HUES48 (cell line): ENCODE results near the gene NFIC.

Experiments used
- H3K27ac ChIP-seq: one replicate; pipeline ENCODE4 v1.7.0; 2013; ENCODE audit warnings: low read depth, low read length, inconsistent platforms
- H3K27me3 ChIP-seq: 2 replicates; pipeline ENCODE4 v1.6.1; 2013; ENCODE audit warnings: mild to moderate bottlenecking, low read length; ENCODE audit not compliant: control insufficient read depth, insufficient read depth
- H3K36me3 ChIP-seq: 2 replicates; pipeline ENCODE4 v1.6.1; 2013; ENCODE audit warnings: low read length; ENCODE audit not compliant: control insufficient read depth, insufficient read depth
- H3K4me1 ChIP-seq: 2 replicates; pipeline ENCODE4 v1.6.1; 2013; ENCODE audit warnings: mild to moderate bottlenecking, low read length; ENCODE audit not compliant: control insufficient read depth, insufficient read depth
- H3K4me3 ChIP-seq: 2 replicates; pipeline ENCODE4 v1.5.1; 2013; ENCODE audit warnings: mild to moderate bottlenecking, low read depth, low read length
- H3K9ac ChIP-seq: 2 replicates; pipeline ENCODE4 v1.6.1; 2013; ENCODE audit warnings: mild to moderate bottlenecking, low read depth, low read length, moderate library complexity
- H3K9me3 ChIP-seq: 2 replicates; pipeline ENCODE4 v1.6.1; 2013; ENCODE audit warnings: low read length; ENCODE audit not compliant: control insufficient read depth, insufficient read depth

NFIC gene

GRCh38 chr19:3378352-3379150 is 12.2 kb downstream of the NFIC start:
- no peak overlapping the region for H3K4me3 ChIP-seq
- no peaks in the 10 kb centered on the region for H3K36me3 ChIP-seq
- H3K27ac ChIP-seq, result no peak overlapping the region
- no peak overlapping the region for H3K9ac ChIP-seq
- H3K9me3 ChIP-seq, result no peaks in the 10 kb centered on the region
- peaks cover 13% of the 10 kb centered on the region; the same call in 1 of the 2 replicates for H3K27me3 ChIP-seq
- no peaks in the 10 kb centered on the region for H3K4me1 ChIP-seq

DNA sequence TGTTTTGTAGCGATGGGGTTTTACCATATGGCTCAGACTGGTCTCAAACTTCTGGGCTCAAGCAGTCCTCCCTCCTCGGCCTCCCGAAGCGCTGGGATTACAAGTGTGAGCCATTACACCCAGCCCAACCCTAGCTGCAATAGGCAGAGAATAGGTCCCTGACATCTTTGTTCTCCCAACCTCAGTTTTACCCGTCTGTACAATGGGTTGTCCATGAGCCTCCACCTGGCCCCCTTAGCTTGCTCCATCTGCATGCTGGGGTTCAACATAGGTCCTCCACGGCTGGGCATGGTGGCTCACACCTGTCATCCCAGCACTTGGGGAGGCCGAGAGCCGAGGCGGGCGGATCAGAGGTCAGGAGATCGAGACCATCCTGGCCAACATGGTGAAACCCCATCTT is 14.4 kb downstream of the NFIC start:
- no peaks in the 10 kb centered on the region; the same call in 1 of the 2 replicates for H3K27me3 ChIP-seq
- no peak overlapping the region for H3K27ac ChIP-seq
- H3K9me3 ChIP-seq, result no peaks in the 10 kb centered on the region
- H3K4me1 ChIP-seq, result no peaks in the 10 kb centered on the region
- no peak overlapping the region for H3K4me3 ChIP-seq
- H3K36me3 ChIP-seq, result no peaks in the 10 kb centered on the region
- no peak overlapping the region for H3K9ac ChIP-seq

- no peak overlapping the region for H3K9ac ChIP-seq
- H3K27me3 ChIP-seq, result no peaks in the 10 kb centered on the region; the same call in 1 of the 2 replicates
- no peak overlapping the region for H3K27ac ChIP-seq
- H3K36me3 ChIP-seq, result no peaks in the 10 kb centered on the region
- H3K9me3 ChIP-seq, result no peaks in the 10 kb centered on the region
- no peak overlapping the region for H3K4me3 ChIP-seq
- no peaks in the 10 kb centered on the region for H3K4me1 ChIP-seq
These were observed 15.5 kb downstream of the NFIC start for GRCh38 chr19:3381701-3382372.

DNA sequence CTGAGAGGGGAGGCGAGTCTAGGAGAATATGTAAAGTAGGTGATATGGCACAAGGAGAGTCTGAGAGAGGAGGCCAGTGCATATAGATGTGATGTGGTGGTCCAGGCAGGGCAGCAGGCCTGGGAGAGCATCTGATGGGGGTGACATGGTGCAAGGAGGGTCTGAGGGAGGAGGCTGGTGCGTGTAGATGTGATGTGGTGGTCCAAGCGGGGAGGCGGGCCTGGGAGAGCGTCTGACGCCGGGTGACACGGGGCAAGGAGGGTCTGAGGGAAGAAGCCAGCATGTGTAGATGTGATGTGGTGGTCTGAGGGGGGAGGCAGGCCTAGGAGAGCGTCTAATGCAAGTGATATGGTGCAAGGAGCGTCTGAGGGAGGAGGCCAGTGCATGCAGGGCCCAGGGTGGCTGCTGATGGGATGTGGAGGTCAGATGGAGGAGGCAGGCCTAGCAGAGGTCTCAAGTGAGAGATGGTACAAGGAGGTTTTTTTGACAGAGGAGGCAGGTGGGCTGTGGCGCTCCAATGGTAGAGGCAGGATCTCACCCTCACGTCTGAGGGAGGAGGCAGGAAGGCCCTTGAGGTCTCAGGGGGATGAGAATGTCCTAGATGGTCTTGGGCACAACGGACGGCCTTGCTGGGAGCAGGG is 16.2 kb downstream of the NFIC start:
- no peak overlapping the region for H3K9ac ChIP-seq
- H3K27me3 ChIP-seq, result no peaks in the 10 kb centered on the region; the same call in 1 of the 2 replicates
- no peaks in the 10 kb centered on the region for H3K9me3 ChIP-seq
- no peaks in the 10 kb centered on the region for H3K36me3 ChIP-seq
- H3K4me3 ChIP-seq, result no peak overlapping the region
- no peak overlapping the region for H3K27ac ChIP-seq
- no peaks in the 10 kb centered on the region for H3K4me1 ChIP-seq

DNA sequence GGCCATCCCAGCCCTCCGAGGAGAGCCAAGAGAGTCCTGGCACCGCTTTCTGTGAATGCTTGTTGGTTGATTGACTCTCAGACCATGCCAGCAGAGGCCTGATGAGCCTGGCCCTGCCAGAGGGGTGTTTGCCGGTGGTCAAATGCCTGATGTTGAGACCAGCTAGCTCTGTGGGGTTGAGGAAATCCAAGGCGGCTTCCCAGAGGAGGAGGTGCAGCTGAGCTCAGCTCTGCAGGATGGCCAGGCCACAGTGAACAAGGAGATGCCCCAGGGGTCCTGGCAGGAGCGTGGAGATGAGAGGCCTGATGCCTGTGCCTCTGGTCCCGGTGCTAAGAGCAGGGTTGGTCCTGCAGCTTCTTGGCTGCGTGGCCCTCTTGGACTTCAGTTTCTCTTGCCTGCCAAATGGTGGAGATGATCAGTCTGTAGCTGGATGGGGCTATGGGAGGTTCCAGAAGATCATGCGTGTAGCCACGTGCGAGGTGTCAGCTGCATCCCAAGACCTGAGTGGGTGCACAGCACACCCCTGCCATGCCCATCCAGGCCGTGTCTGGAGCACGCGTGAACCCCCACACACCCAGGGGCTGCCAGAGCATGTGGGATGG is 16.8 kb downstream of the NFIC start:
- no peaks in the 10 kb centered on the region; the same call in 1 of the 2 replicates for H3K27me3 ChIP-seq
- H3K27ac ChIP-seq, result no peak overlapping the region
- no peaks in the 10 kb centered on the region for H3K9me3 ChIP-seq
- H3K36me3 ChIP-seq, result no peaks in the 10 kb centered on the region
- H3K4me3 ChIP-seq, result no peak overlapping the region
- H3K9ac ChIP-seq, result no peak overlapping the region
- no peaks in the 10 kb centered on the region for H3K4me1 ChIP-seq

DNA sequence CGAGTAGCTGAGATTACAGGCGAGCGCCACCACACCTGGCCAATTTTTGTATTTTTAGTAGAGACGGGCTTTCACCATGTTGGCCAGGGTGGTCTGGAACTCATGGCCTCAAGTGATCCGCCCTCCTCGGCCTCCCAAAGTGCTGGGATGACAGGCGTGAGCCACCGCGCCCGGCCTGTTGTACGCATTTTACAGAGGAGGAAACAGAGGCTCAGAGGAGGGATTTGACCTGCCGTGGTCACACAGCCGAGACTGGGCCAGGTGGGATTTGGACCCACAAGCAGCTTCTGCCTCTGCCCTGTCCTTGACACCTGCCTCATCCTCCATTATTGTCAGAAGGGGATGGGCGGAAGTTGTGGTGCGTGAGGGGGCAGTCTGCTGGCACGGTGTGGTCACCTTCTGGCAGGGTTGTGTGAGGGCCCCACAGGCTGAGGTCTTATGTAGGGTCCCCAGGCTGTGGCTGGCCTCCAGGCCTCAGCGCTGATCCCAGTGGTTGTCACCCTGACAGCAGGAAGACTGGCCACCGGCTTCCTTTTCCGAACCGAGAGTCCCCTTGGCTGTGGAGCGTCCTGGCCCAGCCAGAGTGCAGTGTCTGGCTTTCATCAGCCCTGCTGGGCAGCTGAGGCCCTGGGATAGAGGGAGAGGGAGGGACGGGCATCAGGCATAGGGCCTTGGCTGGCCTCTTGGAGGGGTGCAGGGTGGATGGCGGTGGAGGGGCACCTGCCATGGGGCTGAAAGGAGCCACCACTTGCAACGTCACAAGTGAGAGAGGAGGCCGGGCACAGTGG is 20.3 kb downstream of the NFIC start:
- no peaks in the 10 kb centered on the region for H3K36me3 ChIP-seq
- no peaks in the 10 kb centered on the region; the same call in 1 of the 2 replicates for H3K27me3 ChIP-seq
- no peak overlapping the region for H3K27ac ChIP-seq
- H3K9me3 ChIP-seq, result no peaks in the 10 kb centered on the region
- H3K9ac ChIP-seq, result no peak overlapping the region
- H3K4me1 ChIP-seq, result peaks cover 6% of the 10 kb centered on the region; the same call in 1 of the 2 replicates
- H3K4me3 ChIP-seq, result no peak overlapping the region

DNA sequence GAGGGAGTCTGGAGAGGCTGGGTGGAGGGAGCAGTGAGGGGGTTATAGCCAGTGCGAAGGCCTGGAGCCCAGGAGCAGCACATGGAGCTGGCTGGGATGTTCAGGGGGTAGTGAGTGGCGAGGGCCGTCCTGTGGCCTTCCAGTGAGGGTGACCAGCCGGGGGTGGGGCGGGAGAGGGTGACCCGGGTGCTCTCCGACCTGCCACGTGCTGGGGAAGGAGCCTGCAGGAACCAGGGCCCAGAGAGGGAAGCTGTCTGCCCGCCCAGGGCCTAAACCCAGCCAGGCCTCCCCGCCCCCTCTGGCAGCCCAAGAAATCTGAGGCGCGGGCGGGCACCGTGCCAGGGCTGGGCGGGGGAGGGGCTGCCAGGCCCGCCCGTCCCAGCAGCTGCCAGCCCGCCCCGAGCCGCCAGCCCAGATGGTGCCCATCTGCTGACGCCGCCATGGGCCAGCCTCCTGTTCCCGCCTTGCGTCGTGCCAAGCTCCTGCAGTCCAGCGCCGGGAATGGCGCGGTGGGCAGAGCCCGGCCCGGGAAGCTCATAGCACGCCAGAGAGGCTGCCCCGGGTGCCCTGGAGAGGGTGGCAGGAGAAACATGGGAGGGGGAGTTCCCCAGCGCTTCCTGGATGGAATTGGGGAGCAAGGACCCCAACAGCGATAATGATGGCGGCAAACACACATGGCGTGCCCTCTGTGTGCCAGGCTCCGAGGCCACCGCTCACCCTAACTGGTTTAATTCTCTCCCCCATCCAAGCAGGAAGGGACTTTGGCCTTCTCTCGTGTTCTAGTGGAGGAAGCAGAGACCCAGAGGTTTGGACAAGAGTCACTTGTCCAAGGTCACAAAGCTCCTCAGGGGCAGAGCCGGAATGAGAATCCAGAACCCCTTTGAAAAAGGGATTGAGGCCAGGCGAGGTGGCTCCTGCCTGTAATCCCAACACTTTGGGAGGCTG is 21.5 kb downstream of the NFIC start:
- Histone ChIP-seq H3K9ac (no peak overlapping the region), H3K4me1 (peaks cover 6% of the 10 kb centered on the region; the same call in 1 of the 2 replicates), H3K27ac (no peak overlapping the region), H3K27me3 (no peaks in the 10 kb centered on the region), H3K9me3 (no peaks in the 10 kb centered on the region), H3K4me3 (no peak overlapping the region), H3K36me3 (no peaks in the 10 kb centered on the region)

GRCh38 chr19:3389446-3389778 is 23.0 kb downstream of the NFIC start:
- Histone ChIP-seq H3K9ac (no peak overlapping the region), H3K27ac (no peak overlapping the region), H3K36me3 (no peaks in the 10 kb centered on the region), H3K4me3 (no peak overlapping the region), H3K27me3 (no peaks in the 10 kb centered on the region), H3K4me1 (peaks cover 6% of the 10 kb centered on the region; the same call in 1 of the 2 replicates), H3K9me3 (no peaks in the 10 kb centered on the region)

GRCh38 chr19:3389876-3390371 is 23.5 kb downstream of the NFIC start:
- Histone ChIP-seq H3K27ac (no peak overlapping the region), H3K4me3 (no peak overlapping the region), H3K4me1 (peaks cover 6% of the 10 kb centered on the region; the same call in 1 of the 2 replicates), H3K27me3 (no peaks in the 10 kb centered on the region), H3K9me3 (no peaks in the 10 kb centered on the region), H3K9ac (no peak overlapping the region), H3K36me3 (no peaks in the 10 kb centered on the region)
